ENCODE results near the gene ALK.

GRCh38 chr2:29583104-29583503 lies 338.3 kb downstream of the ALK start:
- no peak for TF ChIP-seq EP300 (IDR thresholded peaks at IDR 0.05)
- TF ChIP-seq CTCF (IDR thresholded peaks at IDR 0.05), result no peak
- no peak for TF ChIP-seq POLR2A (IDR thresholded peaks at IDR 0.05)
- TF ChIP-seq POLR2AphosphoS5 (IDR thresholded peaks at IDR 0.05), result no peak
